ENCODE data around the gene MFAP3L. TPM values are rescaled to one million over a fixed set of nuclear protein-coding genes. Genes with fewer than 3 reads are reported as not detected.

MFAP3L gene
- total and polyA plus RNA-seq, 8 donors, result 0.29 to 2.4 (median 0.53) TPM; not detected in 1

- Histone ChIP-seq H3K36me3 (no peaks in the 10 kb centered on the region), H3K9me3 (no peaks in the 10 kb centered on the region), H3K4me1 (peaks cover 4 to 13% (median 8%) of the 10 kb centered on the region in 4 donors), H3K27ac (no peak overlapping the region), H3K4me3 (no peak overlapping the region), H3K27me3 (peaks cover 0 to 8% (median 6%) of the 10 kb centered on the region in 3 donors)
- intact Hi-C loops (cut with DNase I; ENCODE audit: low total_unique reads), result no loop called here
- no peak for DNase-seq
- TF ChIP-seq EP300 (IDR thresholded peaks at IDR 0.05) (no peak), POLR2A (IDR thresholded peaks at IDR 0.05) (no peak)
- WGBS, 5 donors, result 10 to 43% (median 23%) methylated on average over 1 of the region's 1 CpG
These were observed 3.9 kb upstream of the MFAP3L start for GRCh38 chr4:170030121-170030520.

- no peaks in the 10 kb centered on the region for H3K9me3 ChIP-seq
- DNase-seq, result peak; percentile 93 to 97
- peaks cover 4 to 15% (median 8%) of the 10 kb centered on the region in 4 donors for H3K4me1 ChIP-seq
- peak overlapping the region in 4 of 5 donors; percentile 87 to 92 (median 90) for H3K27ac ChIP-seq
- peak overlapping the region; percentile 72 to 87 (median 82) for H3K4me3 ChIP-seq
- no peak for TF ChIP-seq EP300 (IDR thresholded peaks at IDR 0.05)
- TF ChIP-seq CTCF (IDR thresholded peaks at IDR 0.05), result peak in 1 of 7 experiments; percentile 5
- TF ChIP-seq POLR2AphosphoS5 (IDR thresholded peaks at IDR 0.05), result peak; percentile 24 to 88 (median 37)
- no peaks in the 10 kb centered on the region for H3K36me3 ChIP-seq
- intact Hi-C loops (cut with DNase I; ENCODE audit: low total_unique reads), result no loop called here
- H3K27me3 ChIP-seq, result peaks cover 0 to 8% (median 6%) of the 10 kb centered on the region in 3 donors
- 4 to 6% (median 4%) methylated on average over 29 to 37 of the region's 37 CpGs for WGBS, 5 donors
These were observed 1.1 kb upstream of the MFAP3L start for GRCh38 chr4:170027181-170027829.

- no peaks in the 10 kb centered on the region for H3K36me3 ChIP-seq
- TF ChIP-seq POLR2AphosphoS5 (IDR thresholded peaks at IDR 0.05) (no peak), CTCF (IDR thresholded peaks at IDR 0.05) (no peak), EP300 (IDR thresholded peaks at IDR 0.05) (no peak), POLR2A (IDR thresholded peaks at IDR 0.05) (no peak)
- H3K4me1 ChIP-seq, result peaks cover 4 to 15% (median 8%) of the 10 kb centered on the region in 4 donors
- H3K4me3 ChIP-seq, result peak overlapping the region; percentile 72 to 87 (median 82)
- H3K27ac ChIP-seq, result peak overlapping the region in 4 of 5 donors; percentile 35 to 90 (median 87)
- intact Hi-C loops (cut with DNase I; ENCODE audit: low total_unique reads), result no loop called here
- 5 to 15% (median 7%) methylated on average over 26 to 74 of the region's 74 CpGs for WGBS, 5 donors
- DNase-seq, result peak in 1 of 2 donors; percentile 49
- peaks cover 0 to 8% (median 6%) of the 10 kb centered on the region in 3 donors for H3K27me3 ChIP-seq
- no peaks in the 10 kb centered on the region for H3K9me3 ChIP-seq
These were observed 507 bp downstream of the MFAP3L start for GRCh38 chr4:170025523-170026252.

- no peak for DNase-seq
- Histone ChIP-seq H3K27me3 (peaks cover 0 to 8% (median 6%) of the 10 kb centered on the region in 3 donors), H3K36me3 (no peaks in the 10 kb centered on the region), H3K9me3 (no peaks in the 10 kb centered on the region), H3K4me1 (peaks cover 0 to 9% (median 3%) of the 10 kb centered on the region in 4 donors), H3K27ac (no peak overlapping the region), H3K4me3 (no peak overlapping the region)
- TF ChIP-seq CTCF (IDR thresholded peaks at IDR 0.05) (no peak), POLR2AphosphoS5 (IDR thresholded peaks at IDR 0.05) (no peak), EP300 (IDR thresholded peaks at IDR 0.05) (no peak), POLR2A (IDR thresholded peaks at IDR 0.05) (no peak)
- 86 to 98% (median 89%) methylated on average over 2 of the region's 2 CpGs for WGBS, 5 donors
- intact Hi-C loops (cut with DNase I; ENCODE audit: low total_unique reads), result no loop called here
These were observed 4.0 kb downstream of the MFAP3L start for GRCh38 chr4:170022211-170022610.

Data from stomach (tissue), 9 donors.